Body of pancreas (tissue), 4 donors: ENCODE data around the gene RRAGD. TPM values are rescaled to one million over a fixed set of nuclear protein-coding genes. Genes with fewer than 3 reads are reported as not detected.
A peak's percentile ranks its signal among the peaks of the same experiment; 100 is the strongest.

ENCODE experiments used
- ATAC-seq: fragments of 150-250 bp; one replicate; pipeline ENCODE4 v1.9.1; 2016
- DNase-seq, 4 donors: peaks; one replicate each; pipeline ENCODE4 v3.0.0-alpha.2; 2019
- H3K27ac ChIP-seq, 4 donors: fragments of 200-600 bp; sonication (generic); 1 replicate in 3 of 4; 2 replicates in 1 of 4; pipeline versions ENCODE4 v1.5.1 to v1.6.1; 2016 to 2019; ENCODE audit warnings: mild to moderate bottlenecking in 1 of 4, mixed read lengths in 1 of 4, moderate library complexity in 1 of 4
- H3K27me3 ChIP-seq, 2 donors: fragments of 200-600 bp; sonication (generic); one replicate each; pipeline ENCODE4 v1.6.0; 2016; ENCODE audit warnings: mild to moderate bottlenecking in 1 of 2
- H3K36me3 ChIP-seq, 2 donors: fragments of 200-600 bp; sonication (generic); replicated peaks in 1 of 2; 2 replicates each; pipeline ENCODE4 v1.5.1; 2016; ENCODE audit warnings: low read depth in 2 of 2; ENCODE audit not compliant: insufficient read depth in 1 of 2
- H3K4me1 ChIP-seq: fragments of 200-600 bp; sonication (generic); one replicate; pipeline ENCODE4 v1.6.0; 2016
- H3K4me3 ChIP-seq, 2 donors: fragments of 200-600 bp; sonication (generic); 1 replicate in 1 of 2; 2 replicates in 1 of 2; pipeline ENCODE4 v1.5.1; 2016 to 2019
- H3K9me3 ChIP-seq, 3 donors: fragments of 200-600 bp; sonication (generic); 1 replicate in 2 of 3; 2 replicates in 1 of 3; pipeline ENCODE4 v1.5.1; 2016
- POLR2A ChIP-seq, 3 donors: fragments of 450-650 bp; IDR thresholded peaks; one replicate each; pipeline ENCODE4 v1.6.1; 2016; ENCODE audit warnings: antibody characterized with exemption in 3 of 3, mild to moderate bottlenecking in 2 of 3
- WGBS, 2 donors: methylation state at CpG; one replicate each; pipeline ENCODE4 v1.1.5; 2017; 5-methylcytosine and 5-hydroxymethylcytosine counted together
- intact Hi-C: fragments of 100-400 bp; cut with DNase I; formaldehyde crosslinking; loops from one replicate; pipeline ENCODE4 v1.15.1; 2023
- total RNA-seq, 2 donors: library from RNA; depleted of rRNA; stranded (reverse); fragments of >200 nt; gene quantifications; one replicate each; pipeline ENCODE4 v1.1.0, GENCODE V29; 2016
- TF ChIP-seq, protein P1 (sequence below), 7 experiments: fragments of 450-650 bp in 4 of 7; fragments of 200-600 bp in 3 of 7; sonication (generic) in 3 of 7; IDR thresholded peaks; one replicate each; pipeline ENCODE4 v1.5.1; 2016 to 2019; ENCODE audit warnings: antibody characterized with exemption in 7 of 7

RRAGD gene, protein sequence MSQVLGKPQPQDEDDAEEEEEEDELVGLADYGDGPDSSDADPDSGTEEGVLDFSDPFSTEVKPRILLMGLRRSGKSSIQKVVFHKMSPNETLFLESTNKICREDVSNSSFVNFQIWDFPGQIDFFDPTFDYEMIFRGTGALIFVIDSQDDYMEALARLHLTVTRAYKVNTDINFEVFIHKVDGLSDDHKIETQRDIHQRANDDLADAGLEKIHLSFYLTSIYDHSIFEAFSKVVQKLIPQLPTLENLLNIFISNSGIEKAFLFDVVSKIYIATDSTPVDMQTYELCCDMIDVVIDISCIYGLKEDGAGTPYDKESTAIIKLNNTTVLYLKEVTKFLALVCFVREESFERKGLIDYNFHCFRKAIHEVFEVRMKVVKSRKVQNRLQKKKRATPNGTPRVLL
- total RNA-seq: 1 to 10 TPM; 9.2 to 9.3 TPM

GRCh38 chr6:89412071-89413005 is at the start of gene RRAGD:
Gene RRAGD (minus strand): TSS chr6:89412273. CDS start chr6:89411993, 280 bp downstream.
- TF ChIP-seq, protein P1, sequence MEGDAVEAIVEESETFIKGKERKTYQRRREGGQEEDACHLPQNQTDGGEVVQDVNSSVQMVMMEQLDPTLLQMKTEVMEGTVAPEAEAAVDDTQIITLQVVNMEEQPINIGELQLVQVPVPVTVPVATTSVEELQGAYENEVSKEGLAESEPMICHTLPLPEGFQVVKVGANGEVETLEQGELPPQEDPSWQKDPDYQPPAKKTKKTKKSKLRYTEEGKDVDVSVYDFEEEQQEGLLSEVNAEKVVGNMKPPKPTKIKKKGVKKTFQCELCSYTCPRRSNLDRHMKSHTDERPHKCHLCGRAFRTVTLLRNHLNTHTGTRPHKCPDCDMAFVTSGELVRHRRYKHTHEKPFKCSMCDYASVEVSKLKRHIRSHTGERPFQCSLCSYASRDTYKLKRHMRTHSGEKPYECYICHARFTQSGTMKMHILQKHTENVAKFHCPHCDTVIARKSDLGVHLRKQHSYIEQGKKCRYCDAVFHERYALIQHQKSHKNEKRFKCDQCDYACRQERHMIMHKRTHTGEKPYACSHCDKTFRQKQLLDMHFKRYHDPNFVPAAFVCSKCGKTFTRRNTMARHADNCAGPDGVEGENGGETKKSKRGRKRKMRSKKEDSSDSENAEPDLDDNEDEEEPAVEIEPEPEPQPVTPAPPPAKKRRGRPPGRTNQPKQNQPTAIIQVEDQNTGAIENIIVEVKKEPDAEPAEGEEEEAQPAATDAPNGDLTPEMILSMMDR (IDR thresholded peaks at IDR 0.05): peak in 1 of 7 experiments; percentile 11
- peak; percentile 35 to 52 (median 43) for TF ChIP-seq POLR2A (IDR thresholded peaks at IDR 0.05)
- Histone ChIP-seq H3K4me3 (peak within 1 kb of the TSS; percentile 62 to 65), H3K27ac (peak within 1 kb of the TSS; percentile 33 to 73 (median 72)), H3K27me3 (no peaks in the 10 kb centered on the region), H3K9me3 (no peaks in the 10 kb centered on the region), H3K36me3 (no peaks in the 10 kb centered on the region), H3K4me1 (peaks cover 14% of the 10 kb centered on the region)
- DNase-seq (peak; percentile 71 to 87 (median 74)), ATAC-seq (peak; percentile 86)
- WGBS, 2 donors: 0 to 2% methylated on average over 5 to 69 of the region's 85 CpGs
- intact Hi-C loops: no loop called here

DNA sequence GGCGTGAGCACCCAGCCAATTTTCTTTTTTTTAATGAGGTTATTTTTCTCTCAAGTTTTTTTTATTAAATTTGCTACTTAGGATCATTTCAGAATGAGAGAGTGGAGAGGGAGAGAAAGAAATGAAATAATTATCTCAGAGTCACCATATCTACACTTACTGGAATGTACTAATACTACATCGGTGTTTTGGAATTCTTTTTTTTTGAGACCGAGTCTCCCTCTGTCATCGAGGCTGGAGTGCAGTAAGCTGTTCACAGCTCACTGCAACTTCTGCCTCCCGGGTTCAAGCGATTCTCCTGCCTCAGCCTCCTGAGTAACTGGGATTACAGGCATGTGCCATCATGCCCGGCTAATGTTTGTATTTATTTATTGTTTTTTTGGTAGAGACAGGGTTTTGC is 48.6 kb upstream of the RRAGD start:
- Histone ChIP-seq H3K9me3 (no peaks in the 10 kb centered on the region), H3K36me3 (no peaks in the 10 kb centered on the region), H3K27me3 (no peaks in the 10 kb centered on the region), H3K27ac (no peak overlapping the region), H3K4me3 (no peak overlapping the region), H3K4me1 (no peaks in the 10 kb centered on the region)
- no peak for ATAC-seq
- TF ChIP-seq, protein P1 (IDR thresholded peaks at IDR 0.05): no peak
- no peak for TF ChIP-seq POLR2A (IDR thresholded peaks at IDR 0.05)
- intact Hi-C loops: no loop called here
- WGBS, 2 donors: 73 to 84% methylated on average over 7 of the region's 7 CpGs
- no peak for DNase-seq

DNA sequence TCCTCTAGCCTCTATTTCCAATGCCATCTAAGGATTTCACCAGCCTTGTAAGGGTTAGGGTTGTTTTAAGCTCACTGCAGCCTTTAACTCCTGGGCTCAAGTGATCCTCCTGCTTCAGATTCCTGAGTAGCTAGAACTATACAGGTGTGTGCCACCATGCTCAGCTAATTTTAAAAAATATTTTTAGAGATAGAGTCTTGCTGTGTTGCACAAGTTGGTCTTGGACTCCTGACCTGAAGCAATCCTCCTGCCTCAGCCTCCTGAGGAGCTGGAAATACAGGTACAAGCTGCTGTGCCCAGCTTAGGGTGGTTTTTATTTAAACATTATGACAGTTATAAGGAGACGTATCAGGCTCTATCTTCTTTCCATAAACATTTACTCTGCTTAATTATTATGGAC is 47.4 kb upstream of the RRAGD start:
- H3K4me3 ChIP-seq: no peak overlapping the region
- DNase-seq (no peak), ATAC-seq (no peak)
- no peaks in the 10 kb centered on the region for H3K27me3 ChIP-seq
- TF ChIP-seq POLR2A (IDR thresholded peaks at IDR 0.05): no peak
- TF ChIP-seq, protein P1 (IDR thresholded peaks at IDR 0.05): no peak
- H3K36me3 ChIP-seq: no peaks in the 10 kb centered on the region
- no peaks in the 10 kb centered on the region for H3K9me3 ChIP-seq
- 47 to 74% methylated on average over 1 of the region's 1 CpG for WGBS, 2 donors
- H3K4me1 ChIP-seq: no peaks in the 10 kb centered on the region
- no peak overlapping the region for H3K27ac ChIP-seq
- intact Hi-C loops: no loop called here

DNA sequence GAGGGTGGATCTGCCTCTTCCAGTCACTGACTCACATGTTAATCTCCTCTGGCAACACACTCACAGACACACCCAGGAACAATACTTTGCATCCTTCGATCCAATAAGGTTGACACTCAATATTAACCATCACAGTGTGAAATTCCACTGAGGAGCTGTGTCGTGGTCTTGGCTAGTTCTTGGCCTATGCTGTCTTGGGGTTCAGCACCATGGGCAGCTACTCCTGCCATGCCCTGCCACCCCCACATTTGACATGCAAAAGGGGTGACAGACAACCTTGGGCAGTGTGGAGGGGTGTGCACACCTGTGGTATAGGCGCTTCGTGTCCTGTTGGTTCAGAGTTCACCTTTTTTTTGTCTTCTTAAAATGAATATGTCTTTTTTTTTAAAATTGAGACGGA is 46.6 kb upstream of the RRAGD start:
- H3K9me3 ChIP-seq: no peaks in the 10 kb centered on the region
- intact Hi-C loops: no loop called here
- H3K4me1 ChIP-seq: no peaks in the 10 kb centered on the region
- no peak for DNase-seq
- no peaks in the 10 kb centered on the region for H3K36me3 ChIP-seq
- TF ChIP-seq, protein P1 (IDR thresholded peaks at IDR 0.05): no peak
- no peak for TF ChIP-seq POLR2A (IDR thresholded peaks at IDR 0.05)
- no peak overlapping the region for H3K4me3 ChIP-seq
- WGBS, 2 donors: 92 to 96% methylated on average over 3 to 5 of the region's 5 CpGs
- no peak overlapping the region for H3K27ac ChIP-seq
- no peak for ATAC-seq
- H3K27me3 ChIP-seq: no peaks in the 10 kb centered on the region
